ENCODE data around the gene KLLN. TPM values are rescaled to one million over a fixed set of nuclear protein-coding genes. Genes with fewer than 3 reads are reported as not detected.
A peak's percentile ranks its signal among the peaks of the same experiment; 100 is the strongest.

Gene KLLN
- total and polyA plus RNA-seq, 2 of the 13 experiments (the other 11 are each of a cell fraction or from before 2014, with no cell fraction given), result 0.08 to 0.44 TPM

DNA sequence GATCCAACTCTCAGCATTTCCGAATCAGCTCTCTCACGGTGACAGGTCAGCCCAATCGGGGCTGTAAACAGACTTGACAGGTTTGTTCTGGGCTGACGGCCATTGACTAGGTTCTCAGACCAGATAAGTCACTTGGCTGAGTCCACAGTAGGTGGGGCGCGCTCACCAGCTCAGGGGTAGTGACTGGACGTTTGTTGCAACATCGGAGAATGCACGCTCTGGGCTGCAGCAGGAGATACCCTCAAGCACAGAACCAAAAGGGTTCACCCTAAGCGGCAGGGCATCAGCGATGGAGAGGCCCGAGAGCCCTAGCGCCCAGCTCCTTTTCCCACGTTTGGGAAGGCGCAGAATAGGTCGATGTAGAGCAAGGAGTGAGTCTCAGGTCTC is 1.8 kb downstream of the KLLN start (continued):
- TF ChIP-seq ZSCAN31 (CRISPR knock-in tag; IDR thresholded peaks at IDR 0.05; ENCODE audit: low read depth) (peak; percentile 30; the same call in 1 of the 2 replicates), YY1 (IDR thresholded peaks at IDR 0.05; ENCODE audit: insufficient read depth, insufficient replicate concordance, low read depth, low read length) (peak; percentile 75), ZNF296 (CRISPR knock-in tag; conservative IDR thresholded peaks at IDR 0.05) (0 out of 2 replicates have a peak, but pooled peaks have one; percentile 41), RARA (CRISPR knock-in tag; IDR thresholded peaks at IDR 0.05) (0 out of 2 replicates have a peak, but pooled peaks have one; percentile 10), RAD51 (IDR thresholded peaks at IDR 0.05; ENCODE audit: borderline replicate concordance) (no peak), SIN3A (IDR thresholded peaks at IDR 0.05; ENCODE audit: borderline replicate concordance, low read depth, low read length) (peak; percentile 68; the same call in 1 of the 2 replicates), IKZF4 (CRISPR knock-in tag; IDR thresholded peaks at IDR 0.05; ENCODE audit: borderline replicate concordance, low read depth, not compliant biosample characterization) (peak; percentile 55), ZBTB8A (CRISPR knock-in tag; IDR thresholded peaks at IDR 0.05; ENCODE audit: borderline replicate concordance, low read depth) (no peak), ATF1 (CRISPR knock-in tag; IDR thresholded peaks at IDR 0.05) (no peak), STAG1 (CRISPR knock-in tag; IDR thresholded peaks at IDR 0.05) (peak; percentile 58), FOXO4 (CRISPR knock-in tag; conservative IDR thresholded peaks at IDR 0.05) (0 out of 2 replicates have a peak, but pooled peaks have one; percentile 45), JUND (CRISPR knock-in tag; IDR thresholded peaks at IDR 0.05) (peak; percentile 61; the same call in 1 of the 2 replicates), TGIF2 (CRISPR knock-in tag; IDR thresholded peaks at IDR 0.05) (peak; percentile 92; the same call in 1 of the 2 replicates), ZNF432 (CRISPR knock-in tag; IDR thresholded peaks at IDR 0.05; ENCODE audit: borderline replicate concordance) (0 out of 2 replicates have a peak, but pooled peaks have one; percentile 32), MTERF4 (CRISPR knock-in tag; IDR thresholded peaks at IDR 0.05) (peak; percentile 30; the same call in 1 of the 2 replicates), CEBPG (CRISPR knock-in tag; IDR thresholded peaks at IDR 0.05) (peak; percentile 89)
- TF ChIP-seq, protein P1, sequence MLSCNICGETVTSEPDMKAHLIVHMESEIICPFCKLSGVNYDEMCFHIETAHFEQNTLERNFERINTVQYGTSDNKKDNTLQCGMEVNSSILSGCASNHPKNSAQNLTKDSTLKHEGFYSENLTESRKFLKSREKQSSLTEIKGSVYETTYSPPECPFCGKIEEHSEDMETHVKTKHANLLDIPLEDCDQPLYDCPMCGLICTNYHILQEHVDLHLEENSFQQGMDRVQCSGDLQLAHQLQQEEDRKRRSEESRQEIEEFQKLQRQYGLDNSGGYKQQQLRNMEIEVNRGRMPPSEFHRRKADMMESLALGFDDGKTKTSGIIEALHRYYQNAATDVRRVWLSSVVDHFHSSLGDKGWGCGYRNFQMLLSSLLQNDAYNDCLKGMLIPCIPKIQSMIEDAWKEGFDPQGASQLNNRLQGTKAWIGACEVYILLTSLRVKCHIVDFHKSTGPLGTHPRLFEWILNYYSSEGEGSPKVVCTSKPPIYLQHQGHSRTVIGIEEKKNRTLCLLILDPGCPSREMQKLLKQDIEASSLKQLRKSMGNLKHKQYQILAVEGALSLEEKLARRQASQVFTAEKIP (CRISPR knock-in tag; IDR thresholded peaks at IDR 0.05; ENCODE audit: borderline replicate concordance), result no peak
- TF ChIP-seq, protein P2, sequence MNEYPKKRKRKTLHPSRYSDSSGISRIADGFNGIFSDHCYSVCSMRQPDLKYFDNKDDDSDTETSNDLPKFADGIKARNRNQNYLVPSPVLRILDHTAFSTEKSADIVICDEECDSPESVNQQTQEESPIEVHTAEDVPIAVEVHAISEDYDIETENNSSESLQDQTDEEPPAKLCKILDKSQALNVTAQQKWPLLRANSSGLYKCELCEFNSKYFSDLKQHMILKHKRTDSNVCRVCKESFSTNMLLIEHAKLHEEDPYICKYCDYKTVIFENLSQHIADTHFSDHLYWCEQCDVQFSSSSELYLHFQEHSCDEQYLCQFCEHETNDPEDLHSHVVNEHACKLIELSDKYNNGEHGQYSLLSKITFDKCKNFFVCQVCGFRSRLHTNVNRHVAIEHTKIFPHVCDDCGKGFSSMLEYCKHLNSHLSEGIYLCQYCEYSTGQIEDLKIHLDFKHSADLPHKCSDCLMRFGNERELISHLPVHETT (CRISPR knock-in tag; conservative IDR thresholded peaks at IDR 0.05), result no peak
- TF ChIP-seq, protein P3, sequence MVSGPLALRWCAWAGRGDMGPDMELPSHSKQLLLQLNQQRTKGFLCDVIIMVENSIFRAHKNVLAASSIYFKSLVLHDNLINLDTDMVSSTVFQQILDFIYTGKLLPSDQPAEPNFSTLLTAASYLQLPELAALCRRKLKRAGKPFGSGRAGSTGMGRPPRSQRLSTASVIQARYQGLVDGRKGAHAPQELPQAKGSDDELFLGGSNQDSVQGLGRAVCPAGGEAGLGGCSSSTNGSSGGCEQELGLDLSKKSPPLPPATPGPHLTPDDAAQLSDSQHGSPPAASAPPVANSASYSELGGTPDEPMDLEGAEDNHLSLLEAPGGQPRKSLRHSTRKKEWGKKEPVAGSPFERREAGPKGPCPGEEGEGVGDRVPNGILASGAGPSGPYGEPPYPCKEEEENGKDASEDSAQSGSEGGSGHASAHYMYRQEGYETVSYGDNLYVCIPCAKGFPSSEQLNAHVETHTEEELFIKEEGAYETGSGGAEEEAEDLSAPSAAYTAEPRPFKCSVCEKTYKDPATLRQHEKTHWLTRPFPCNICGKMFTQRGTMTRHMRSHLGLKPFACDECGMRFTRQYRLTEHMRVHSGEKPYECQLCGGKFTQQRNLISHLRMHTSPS (CRISPR knock-in tag; IDR thresholded peaks at IDR 0.05; ENCODE audit: low read depth), result no peak; the same call in 1 of the 2 replicates
- TF ChIP-seq, protein P4, sequence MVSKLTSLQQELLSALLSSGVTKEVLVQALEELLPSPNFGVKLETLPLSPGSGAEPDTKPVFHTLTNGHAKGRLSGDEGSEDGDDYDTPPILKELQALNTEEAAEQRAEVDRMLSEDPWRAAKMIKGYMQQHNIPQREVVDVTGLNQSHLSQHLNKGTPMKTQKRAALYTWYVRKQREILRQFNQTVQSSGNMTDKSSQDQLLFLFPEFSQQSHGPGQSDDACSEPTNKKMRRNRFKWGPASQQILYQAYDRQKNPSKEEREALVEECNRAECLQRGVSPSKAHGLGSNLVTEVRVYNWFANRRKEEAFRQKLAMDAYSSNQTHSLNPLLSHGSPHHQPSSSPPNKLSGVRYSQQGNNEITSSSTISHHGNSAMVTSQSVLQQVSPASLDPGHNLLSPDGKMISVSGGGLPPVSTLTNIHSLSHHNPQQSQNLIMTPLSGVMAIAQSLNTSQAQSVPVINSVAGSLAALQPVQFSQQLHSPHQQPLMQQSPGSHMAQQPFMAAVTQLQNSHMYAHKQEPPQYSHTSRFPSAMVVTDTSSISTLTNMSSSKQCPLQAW (CRISPR knock-in tag; IDR thresholded peaks at IDR 0.05), result peak; percentile 43; the same call in 1 of the 2 replicates

Data from HepG2 (cell line).